ENCODE data around the gene GRK5. TPM values are rescaled to one million over a fixed set of nuclear protein-coding genes. Genes with fewer than 3 reads are reported as not detected.
"Not testable (repeated sequence)": the region's sequence is repeated elsewhere in the genome, so short reads cannot be mapped to it uniquely, and the experiment has no call there.

Gene GRK5
- total and polyA plus RNA-seq, 9 of the 15 experiments (the other 6 are each of a cell fraction or from before 2014, with no cell fraction given) = 0.46 to 0.83 (median 0.67) TPM; not detected in 2

DNA sequence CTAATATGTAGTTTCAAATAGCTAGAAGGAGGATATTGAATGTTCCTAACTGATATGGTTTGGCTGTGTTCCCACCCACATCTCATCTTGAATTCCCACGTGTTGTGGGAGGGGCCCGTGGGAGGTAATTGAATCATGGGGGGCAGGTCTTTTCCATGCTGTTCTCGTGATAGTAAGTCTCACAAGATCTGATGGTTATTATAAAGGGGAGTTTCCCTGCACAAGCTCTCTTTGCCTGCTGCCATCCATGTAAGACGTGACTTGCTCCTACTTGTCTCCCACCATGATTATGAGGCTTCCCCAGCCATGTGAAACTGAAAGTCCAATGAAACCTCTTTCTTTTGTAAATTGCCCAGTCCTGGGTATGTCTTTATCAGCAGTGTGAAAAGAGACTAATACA lies 25.1 kb downstream of the GRK5 start:
- CTCF ChIA-PET (ENCODE audit: low intra/inter-chr PET ratio); H3K79me2 ChIP-seq (ENCODE audit: control insufficient read depth, insufficient read depth, low read length); H2AFZ ChIP-seq (ENCODE audit: low read depth, low read length); H3K36me3 ChIP-seq (ENCODE audit: control insufficient read depth, insufficient read depth, low read length); in situ Hi-C loops (cut with MboI); H3K9me1 ChIP-seq (ENCODE audit: control insufficient read depth, insufficient read depth, low read length); intact Hi-C loops (cut with micrococcal nuclease); H3K27ac ChIP-seq (ENCODE audit: extremely low read depth, low read depth, low read length); H3K4me2 ChIP-seq (ENCODE audit: insufficient read depth, low read length); H3K9ac ChIP-seq (ENCODE audit: insufficient read depth in 1 of 2, low read depth in 2 of 2, low read length in 2 of 2); DNase-seq (ENCODE audit: extremely low read depth in 1 of 4, low spot score in 3 of 4); H3K27me3 ChIP-seq (ENCODE audit: control insufficient read depth in 2 of 2, insufficient read depth in 2 of 2, low read length in 2 of 2); H4K20me1 ChIP-seq (replicated peaks; ENCODE audit: control insufficient read depth, insufficient read depth, low read length); H3K4me3 ChIP-seq; BruUV-seq (replicated peaks); H3K9me3 ChIP-seq (replicated peaks; ENCODE audit: control insufficient read depth, insufficient read depth, low read depth, low read length); FAIRE-seq; H3K4me1 ChIP-seq (replicated peaks in 1 of 2; ENCODE audit: control insufficient read depth in 2 of 2, insufficient read depth in 2 of 2, low read length in 2 of 2); ATAC-seq: not testable (repeated sequence)
- 0% methylated on average over 4 of the region's 4 CpGs for WGBS (ENCODE audit: insufficient coverage, low coverage, missing lambda C conversion rate)
- POLR2A ChIA-PET = interaction anchor here (0.5 kb wide), 1 partner anchor 13 kb away, joined by 3 read pairs; no protein-coding TSS in a partner anchor
- TF ChIP-seq CBX3 (IDR thresholded peaks at IDR 0.05; ENCODE audit: borderline replicate concordance in 1 of 2, low read length in 2 of 2) (peak in 1 of 2 experiments; percentile 66; a peak in 1 of 3 replicates), ZNF431 (CRISPR knock-in tag; IDR thresholded peaks at IDR 0.05) (peak; percentile 100), TRIM24 (IDR thresholded peaks at IDR 0.05) (peak; percentile 18 to 57; a peak in 2 of 4 replicates), CBFA2T2 (conservative IDR thresholded peaks at IDR 0.05) (0 out of 2 replicates have a peak, but pooled peaks have one; percentile 7), NFIC (IDR thresholded peaks at IDR 0.05) (0 out of 2 replicates have a peak, but pooled peaks have one; percentile 20), TRIM28 (IDR thresholded peaks at IDR 0.05) (peak; percentile 86), ZNF280A (IDR thresholded peaks at IDR 0.05; ENCODE audit: low read depth, partially characterized antibody) (peak; percentile 67), ZFP36 (IDR thresholded peaks at IDR 0.05; ENCODE audit: low read depth, low read length, partially characterized antibody) (peak; percentile 58), ZNF766 (CRISPR knock-in tag; conservative IDR thresholded peaks at IDR 0.05) (0 out of 2 replicates have a peak, but pooled peaks have one; percentile 34), CBX5 (IDR thresholded peaks at IDR 0.05; ENCODE audit: borderline replicate concordance, low read depth) (peak; percentile 86; the same call in 1 of the 2 replicates)

Data from K562 (cell line).